Measurements from ENCODE around the gene JADE2.

- no peak for TF ChIP-seq POLR2A (IDR thresholded peaks at IDR 0.05)
- TF ChIP-seq, protein P1, sequence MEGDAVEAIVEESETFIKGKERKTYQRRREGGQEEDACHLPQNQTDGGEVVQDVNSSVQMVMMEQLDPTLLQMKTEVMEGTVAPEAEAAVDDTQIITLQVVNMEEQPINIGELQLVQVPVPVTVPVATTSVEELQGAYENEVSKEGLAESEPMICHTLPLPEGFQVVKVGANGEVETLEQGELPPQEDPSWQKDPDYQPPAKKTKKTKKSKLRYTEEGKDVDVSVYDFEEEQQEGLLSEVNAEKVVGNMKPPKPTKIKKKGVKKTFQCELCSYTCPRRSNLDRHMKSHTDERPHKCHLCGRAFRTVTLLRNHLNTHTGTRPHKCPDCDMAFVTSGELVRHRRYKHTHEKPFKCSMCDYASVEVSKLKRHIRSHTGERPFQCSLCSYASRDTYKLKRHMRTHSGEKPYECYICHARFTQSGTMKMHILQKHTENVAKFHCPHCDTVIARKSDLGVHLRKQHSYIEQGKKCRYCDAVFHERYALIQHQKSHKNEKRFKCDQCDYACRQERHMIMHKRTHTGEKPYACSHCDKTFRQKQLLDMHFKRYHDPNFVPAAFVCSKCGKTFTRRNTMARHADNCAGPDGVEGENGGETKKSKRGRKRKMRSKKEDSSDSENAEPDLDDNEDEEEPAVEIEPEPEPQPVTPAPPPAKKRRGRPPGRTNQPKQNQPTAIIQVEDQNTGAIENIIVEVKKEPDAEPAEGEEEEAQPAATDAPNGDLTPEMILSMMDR (IDR thresholded peaks at IDR 0.05) = no peak
Observed at GRCh38 chr5:134550271-134551214, 25.1 kb downstream of the JADE2 start.

Measured in right lobe of liver (tissue), 4 donors.